Neural cell (in vitro differentiated cells): ENCODE data around the gene KIF24.

ENCODE experiments used
- CTCF ChIP-seq: fragments of 450-650 bp; IDR thresholded peaks from 2 replicates; pipeline ENCODE4 v1.5.1; 2014; ENCODE audit warnings: antibody characterized with exemption, mild to moderate bottlenecking, moderate library complexity; ENCODE audit not compliant: poor library complexity, severe bottlenecking
- EP300 ChIP-seq: fragments of 450-650 bp; conservative IDR thresholded peaks from 2 replicates; pipeline ENCODE4 v1.6.1; 2014; ENCODE audit warnings: antibody characterized with exemption, mild to moderate bottlenecking, moderate library complexity; ENCODE audit not compliant: poor library complexity, severe bottlenecking
- POLR2AphosphoS5 ChIP-seq: IDR thresholded peaks from 2 replicates; pipeline ENCODE4 v1.6.1; 2012
- SMC3 ChIP-seq: fragments of 450-650 bp; conservative IDR thresholded peaks from 2 replicates; pipeline ENCODE4 v1.6.1; 2014; ENCODE audit warnings: antibody characterized with exemption, mild to moderate bottlenecking, moderate library complexity; ENCODE audit not compliant: poor library complexity
- TAF1 ChIP-seq: IDR thresholded peaks from 2 replicates; pipeline ENCODE4 v1.6.1; 2012; ENCODE audit warnings: low read depth

DNA sequence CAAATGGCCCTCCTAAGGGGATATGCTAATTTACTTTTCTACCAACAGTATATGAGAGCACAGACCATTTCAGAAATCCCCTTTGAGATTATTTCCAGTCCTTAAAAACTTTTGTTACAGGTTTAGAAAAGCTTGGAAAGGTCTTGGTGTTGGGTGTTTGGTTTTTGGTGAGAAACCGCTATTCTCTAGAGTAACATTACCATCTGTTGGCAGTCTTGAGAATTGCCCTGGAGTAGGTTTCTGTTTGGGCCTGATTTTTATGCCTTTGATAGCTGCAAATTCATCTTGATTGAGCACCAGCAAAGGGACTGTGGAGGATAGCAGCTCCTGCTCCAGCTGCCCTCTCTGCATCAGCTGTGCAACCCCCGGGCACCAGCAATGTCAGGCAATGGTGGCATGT, 8.3 kb upstream of the KIF24 start:
- TF ChIP-seq EP300 (no peak), SMC3 (no peak), CTCF (no peak), POLR2AphosphoS5 (no peak), TAF1 (no peak)
